WTC11 (cell line): ENCODE results near the gene NECAB3. TPM values are rescaled to one million over a fixed set of nuclear protein-coding genes. Genes with fewer than 3 reads are reported as not detected.
A peak's percentile ranks its signal among the peaks of the same experiment; 100 is the strongest.

Source experiments
- ATAC-seq: fragments of 200-7000 bp; cut with Tn5 transposase; 2 replicates; pipeline ENCODE4 v1.10.0; 2021; ENCODE audit warnings: mild to moderate bottlenecking, moderate library complexity
- CTCF ChIA-PET: fragments of 300-600 bp; sonication (Branson Sonifier 250); formaldehyde crosslinking; loops from one replicate; lab custom pipeline; 2021; ENCODE audit warnings: antibody characterized with exemption; lab: Charles Lee
- POLR2A ChIA-PET: fragments of 350-600 bp; sonication (Branson Sonifier 250); formaldehyde crosslinking; loops from one replicate; lab custom pipeline; 2021; ENCODE audit warnings: antibody characterized with exemption; lab: Charles Lee
- DNase-seq: peaks from one replicate; pipeline ENCODE4 v3.0.0; 2021; ENCODE audit warnings: low spot score
- H3K27ac Mint-ChIP-seq: 2 replicates; pipeline ENCODE4 v1.8.0; 2021; ENCODE audit warnings: mixed read lengths
- H3K27me3 Mint-ChIP-seq: 2 replicates; pipeline ENCODE4 v1.8.0; 2021; ENCODE audit warnings: low read depth, mild to moderate bottlenecking, moderate library complexity, mixed read lengths
- H3K36me3 Mint-ChIP-seq: 2 replicates; pipeline ENCODE4 v1.8.0; 2021; ENCODE audit warnings: mixed read lengths
- H3K4me1 Mint-ChIP-seq: 2 replicates; pipeline ENCODE4 v1.8.0; 2022; ENCODE audit warnings: mixed read lengths
- H3K4me3 Mint-ChIP-seq: 2 replicates; pipeline ENCODE4 v1.8.0; 2021; ENCODE audit warnings: mild to moderate bottlenecking, moderate library complexity, mixed read lengths
- H3K9me3 Mint-ChIP-seq: 2 replicates; pipeline ENCODE4 v1.8.0; 2021; ENCODE audit warnings: mixed read lengths
- CREM ChIP-seq: sonication (generic); formaldehyde crosslinking; IDR thresholded peaks from 2 replicates; pipeline ENCODE4 v1.8.1; 2022; ENCODE audit warnings: mild to moderate bottlenecking, missing genetic modification reagents, moderate library complexity
- GABPB1 ChIP-seq: sonication (generic); formaldehyde crosslinking; IDR thresholded peaks from 2 replicates; pipeline ENCODE4 v1.8.1; 2023; ENCODE audit warnings: mild to moderate bottlenecking, missing genetic modification reagents
- JAZF1 ChIP-seq: fragments of 250-450 bp; sonication (Bioruptor Pico); IDR thresholded peaks from 2 replicates; pipeline ENCODE4 v1.9.0; 2021; ENCODE audit warnings: moderate library complexity, mild to moderate bottlenecking, inconsistent platforms
- JUN ChIP-seq: sonication (generic); formaldehyde crosslinking; IDR thresholded peaks from 2 replicates; pipeline ENCODE4 v1.8.0; 2023; ENCODE audit warnings: mild to moderate bottlenecking, missing genetic modification reagents
- NFATC4 ChIP-seq: fragments of 250-450 bp; sonication (Bioruptor Pico); IDR thresholded peaks from 2 replicates; pipeline ENCODE4 v1.9.0; 2021; ENCODE audit warnings: mild to moderate bottlenecking
- TEAD1 ChIP-seq: sonication (generic); formaldehyde crosslinking; IDR thresholded peaks from 2 replicates; pipeline ENCODE4 v1.8.0; 2022; ENCODE audit warnings: mild to moderate bottlenecking, missing genetic modification reagents
- ZNF121 ChIP-seq: sonication (generic); formaldehyde crosslinking; IDR thresholded peaks from 2 replicates; pipeline ENCODE4 v1.8.0; 2023; ENCODE audit warnings: missing genetic modification reagents
- total RNA-seq: library from RNA; stranded (reverse); gene quantifications from 3 replicates; pipeline ENCODE4 v1.2.3, GENCODE V29; 2021
- TF ChIP-seq, protein P1 (sequence below): sonication (generic); formaldehyde crosslinking; IDR thresholded peaks from 2 replicates; pipeline ENCODE4 v1.8.0; 2022; ENCODE audit warnings: mild to moderate bottlenecking, missing genetic modification reagents
- TF ChIP-seq, protein P2 (sequence below): sonication (generic); formaldehyde crosslinking; IDR thresholded peaks from 2 replicates; pipeline ENCODE4 v1.8.1; 2023; ENCODE audit warnings: mild to moderate bottlenecking, missing genetic modification reagents, moderate library complexity
- TF ChIP-seq, protein P3 (sequence below): sonication (generic); formaldehyde crosslinking; IDR thresholded peaks from 2 replicates; pipeline ENCODE4 v1.8.0; 2022; ENCODE audit warnings: mild to moderate bottlenecking, missing genetic modification reagents
- TF ChIP-seq, protein P4 (sequence below): sonication (generic); formaldehyde crosslinking; IDR thresholded peaks from 2 replicates; pipeline ENCODE4 v1.8.0; 2023; ENCODE audit warnings: missing genetic modification reagents
- TF ChIP-seq, protein P5 (sequence below): fragments of 200-600 bp; IDR thresholded peaks from 2 replicates; pipeline ENCODE4 v1.8.0; 2022; ENCODE audit warnings: antibody characterized with exemption
- TF ChIP-seq, protein P6 (sequence below): fragments of 250-450 bp; sonication (Bioruptor Pico); IDR thresholded peaks from 2 replicates; pipeline ENCODE4 v2.1.2; 2022; ENCODE audit warnings: mild to moderate bottlenecking, moderate library complexity
- TF ChIP-seq, protein P7 (sequence below): fragments of 250-450 bp; sonication (Bioruptor Pico); IDR thresholded peaks from 2 replicates; pipeline ENCODE4 v1.9.0; 2021; ENCODE audit warnings: mild to moderate bottlenecking

NECAB3 gene
- total RNA-seq, 1 experiment from 2014 or later = 38.0 TPM

DNA sequence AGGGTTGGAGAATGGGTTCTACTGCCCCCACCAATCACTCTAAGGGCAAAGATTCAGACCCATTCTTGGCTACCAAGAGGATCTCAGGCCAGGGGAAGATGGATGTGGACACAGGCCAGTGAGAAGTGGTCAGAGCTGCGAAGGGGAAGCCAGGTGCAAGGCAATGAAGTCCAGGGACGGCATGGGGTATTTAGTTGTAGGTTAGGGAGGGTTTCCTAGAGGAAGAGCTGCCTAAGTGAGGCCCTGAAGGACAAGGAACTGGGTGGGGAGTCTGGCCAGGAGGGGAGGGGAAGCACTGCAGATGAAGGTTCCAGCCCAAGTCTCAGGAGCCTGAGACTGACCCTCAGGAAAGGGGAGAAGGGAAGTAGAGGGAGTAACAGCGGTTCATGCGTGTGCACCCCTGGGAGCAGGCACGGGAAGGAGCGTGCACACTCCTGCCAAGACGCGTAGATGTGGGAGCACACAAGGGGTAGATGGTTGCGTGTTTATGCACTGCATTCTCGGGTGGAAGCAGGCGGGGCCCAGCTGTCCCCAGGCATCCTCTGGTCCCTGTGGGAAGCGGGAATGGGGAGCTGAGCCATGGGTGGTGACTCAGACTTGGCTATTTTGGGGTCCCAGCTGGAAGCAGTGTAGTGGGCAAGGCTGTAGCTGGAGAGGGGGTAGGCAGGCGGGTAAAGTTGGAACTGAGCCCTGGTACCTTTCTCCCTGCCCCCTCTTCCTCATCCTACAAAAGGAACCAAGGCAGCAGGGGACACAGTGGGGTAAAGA is 4.2 kb downstream of the NECAB3 start:
- CTCF ChIA-PET = interaction anchor here (2.4 to 7.9 kb wide), 3 partner anchors 10 to 17 kb away, joined by 9 to 134 read pairs (median 24); no protein-coding TSS in a partner anchor
- POLR2A ChIA-PET = no interaction called here
- ATAC-seq = no peak
- no peak for DNase-seq
- Mint-ChIP-seq H3K4me3 (no peak overlapping the region), H3K9me3 (no peaks in the 10 kb centered on the region), H3K4me1 (peaks cover 32% of the 10 kb centered on the region), H3K27ac (0 out of 2 replicates have a peak overlapping the region, but pooled peaks have one; percentile 17), H3K27me3 (peaks cover 6% of the 10 kb centered on the region), H3K36me3 (peaks cover 5% of the 10 kb centered on the region; the same call in 1 of the 2 replicates)
- TF ChIP-seq ZNF121 (CRISPR knock-in tag) (no peak), NFATC4 (CRISPR knock-in tag) (no peak)
- TF ChIP-seq, protein P1, sequence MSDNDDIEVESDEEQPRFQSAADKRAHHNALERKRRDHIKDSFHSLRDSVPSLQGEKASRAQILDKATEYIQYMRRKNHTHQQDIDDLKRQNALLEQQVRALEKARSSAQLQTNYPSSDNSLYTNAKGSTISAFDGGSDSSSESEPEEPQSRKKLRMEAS (CRISPR knock-in tag) = no peak
- TF ChIP-seq, protein P2, sequence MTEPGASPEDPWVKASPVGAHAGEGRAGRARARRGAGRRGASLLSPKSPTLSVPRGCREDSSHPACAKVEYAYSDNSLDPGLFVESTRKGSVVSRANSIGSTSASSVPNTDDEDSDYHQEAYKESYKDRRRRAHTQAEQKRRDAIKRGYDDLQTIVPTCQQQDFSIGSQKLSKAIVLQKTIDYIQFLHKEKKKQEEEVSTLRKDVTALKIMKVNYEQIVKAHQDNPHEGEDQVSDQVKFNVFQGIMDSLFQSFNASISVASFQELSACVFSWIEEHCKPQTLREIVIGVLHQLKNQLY (CRISPR knock-in tag) = no peak
- TF ChIP-seq, protein P3, sequence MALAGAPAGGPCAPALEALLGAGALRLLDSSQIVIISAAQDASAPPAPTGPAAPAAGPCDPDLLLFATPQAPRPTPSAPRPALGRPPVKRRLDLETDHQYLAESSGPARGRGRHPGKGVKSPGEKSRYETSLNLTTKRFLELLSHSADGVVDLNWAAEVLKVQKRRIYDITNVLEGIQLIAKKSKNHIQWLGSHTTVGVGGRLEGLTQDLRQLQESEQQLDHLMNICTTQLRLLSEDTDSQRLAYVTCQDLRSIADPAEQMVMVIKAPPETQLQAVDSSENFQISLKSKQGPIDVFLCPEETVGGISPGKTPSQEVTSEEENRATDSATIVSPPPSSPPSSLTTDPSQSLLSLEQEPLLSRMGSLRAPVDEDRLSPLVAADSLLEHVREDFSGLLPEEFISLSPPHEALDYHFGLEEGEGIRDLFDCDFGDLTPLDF = no peak

DNA sequence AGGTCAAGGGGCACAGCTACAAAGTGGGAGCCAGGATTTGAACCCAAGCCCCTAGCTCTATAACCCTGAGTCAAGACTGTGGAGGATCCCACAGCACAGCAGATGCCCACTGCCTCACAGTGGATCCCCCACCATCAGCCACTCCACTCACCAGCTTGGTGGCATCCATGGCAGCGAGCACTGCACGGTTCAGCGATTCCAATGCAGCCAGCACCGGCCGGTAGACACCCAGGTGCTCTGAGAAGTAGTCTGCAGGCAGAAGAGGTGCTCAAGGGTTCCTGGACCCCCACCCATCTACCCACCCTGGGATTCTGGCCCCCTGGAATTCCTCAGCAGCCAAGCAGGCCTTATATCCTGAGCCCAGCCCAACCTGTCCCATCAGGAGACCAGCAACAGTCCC is 5.0 kb downstream of the NECAB3 start:
- TF ChIP-seq, protein P4, sequence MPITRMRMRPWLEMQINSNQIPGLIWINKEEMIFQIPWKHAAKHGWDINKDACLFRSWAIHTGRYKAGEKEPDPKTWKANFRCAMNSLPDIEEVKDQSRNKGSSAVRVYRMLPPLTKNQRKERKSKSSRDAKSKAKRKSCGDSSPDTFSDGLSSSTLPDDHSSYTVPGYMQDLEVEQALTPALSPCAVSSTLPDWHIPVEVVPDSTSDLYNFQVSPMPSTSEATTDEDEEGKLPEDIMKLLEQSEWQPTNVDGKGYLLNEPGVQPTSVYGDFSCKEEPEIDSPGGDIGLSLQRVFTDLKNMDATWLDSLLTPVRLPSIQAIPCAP (CRISPR knock-in tag) = no peak
- no peak for TF ChIP-seq GABPB1 (CRISPR knock-in tag)
- TF ChIP-seq, protein P5, sequence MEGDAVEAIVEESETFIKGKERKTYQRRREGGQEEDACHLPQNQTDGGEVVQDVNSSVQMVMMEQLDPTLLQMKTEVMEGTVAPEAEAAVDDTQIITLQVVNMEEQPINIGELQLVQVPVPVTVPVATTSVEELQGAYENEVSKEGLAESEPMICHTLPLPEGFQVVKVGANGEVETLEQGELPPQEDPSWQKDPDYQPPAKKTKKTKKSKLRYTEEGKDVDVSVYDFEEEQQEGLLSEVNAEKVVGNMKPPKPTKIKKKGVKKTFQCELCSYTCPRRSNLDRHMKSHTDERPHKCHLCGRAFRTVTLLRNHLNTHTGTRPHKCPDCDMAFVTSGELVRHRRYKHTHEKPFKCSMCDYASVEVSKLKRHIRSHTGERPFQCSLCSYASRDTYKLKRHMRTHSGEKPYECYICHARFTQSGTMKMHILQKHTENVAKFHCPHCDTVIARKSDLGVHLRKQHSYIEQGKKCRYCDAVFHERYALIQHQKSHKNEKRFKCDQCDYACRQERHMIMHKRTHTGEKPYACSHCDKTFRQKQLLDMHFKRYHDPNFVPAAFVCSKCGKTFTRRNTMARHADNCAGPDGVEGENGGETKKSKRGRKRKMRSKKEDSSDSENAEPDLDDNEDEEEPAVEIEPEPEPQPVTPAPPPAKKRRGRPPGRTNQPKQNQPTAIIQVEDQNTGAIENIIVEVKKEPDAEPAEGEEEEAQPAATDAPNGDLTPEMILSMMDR = no peak
- TF ChIP-seq, protein P6, sequence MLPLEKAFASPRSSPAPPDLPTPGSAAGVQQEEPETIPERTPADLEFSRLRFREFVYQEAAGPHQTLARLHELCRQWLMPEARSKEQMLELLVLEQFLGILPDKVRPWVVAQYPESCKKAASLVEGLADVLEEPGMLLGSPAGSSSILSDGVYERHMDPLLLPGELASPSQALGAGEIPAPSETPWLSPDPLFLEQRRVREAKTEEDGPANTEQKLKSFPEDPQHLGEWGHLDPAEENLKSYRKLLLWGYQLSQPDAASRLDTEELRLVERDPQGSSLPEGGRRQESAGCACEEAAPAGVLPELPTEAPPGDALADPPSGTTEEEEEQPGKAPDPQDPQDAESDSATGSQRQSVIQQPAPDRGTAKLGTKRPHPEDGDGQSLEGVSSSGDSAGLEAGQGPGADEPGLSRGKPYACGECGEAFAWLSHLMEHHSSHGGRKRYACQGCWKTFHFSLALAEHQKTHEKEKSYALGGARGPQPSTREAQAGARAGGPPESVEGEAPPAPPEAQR (CRISPR knock-in tag) = no peak
- no peak for TF ChIP-seq JUN (CRISPR knock-in tag)
- TF ChIP-seq, protein P7, sequence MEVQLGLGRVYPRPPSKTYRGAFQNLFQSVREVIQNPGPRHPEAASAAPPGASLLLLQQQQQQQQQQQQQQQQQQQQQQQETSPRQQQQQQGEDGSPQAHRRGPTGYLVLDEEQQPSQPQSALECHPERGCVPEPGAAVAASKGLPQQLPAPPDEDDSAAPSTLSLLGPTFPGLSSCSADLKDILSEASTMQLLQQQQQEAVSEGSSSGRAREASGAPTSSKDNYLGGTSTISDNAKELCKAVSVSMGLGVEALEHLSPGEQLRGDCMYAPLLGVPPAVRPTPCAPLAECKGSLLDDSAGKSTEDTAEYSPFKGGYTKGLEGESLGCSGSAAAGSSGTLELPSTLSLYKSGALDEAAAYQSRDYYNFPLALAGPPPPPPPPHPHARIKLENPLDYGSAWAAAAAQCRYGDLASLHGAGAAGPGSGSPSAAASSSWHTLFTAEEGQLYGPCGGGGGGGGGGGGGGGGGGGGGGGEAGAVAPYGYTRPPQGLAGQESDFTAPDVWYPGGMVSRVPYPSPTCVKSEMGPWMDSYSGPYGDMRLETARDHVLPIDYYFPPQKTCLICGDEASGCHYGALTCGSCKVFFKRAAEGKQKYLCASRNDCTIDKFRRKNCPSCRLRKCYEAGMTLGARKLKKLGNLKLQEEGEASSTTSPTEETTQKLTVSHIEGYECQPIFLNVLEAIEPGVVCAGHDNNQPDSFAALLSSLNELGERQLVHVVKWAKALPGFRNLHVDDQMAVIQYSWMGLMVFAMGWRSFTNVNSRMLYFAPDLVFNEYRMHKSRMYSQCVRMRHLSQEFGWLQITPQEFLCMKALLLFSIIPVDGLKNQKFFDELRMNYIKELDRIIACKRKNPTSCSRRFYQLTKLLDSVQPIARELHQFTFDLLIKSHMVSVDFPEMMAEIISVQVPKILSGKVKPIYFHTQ = no peak
- TF ChIP-seq JAZF1 (CRISPR knock-in tag) = no peak
- no peak for TF ChIP-seq CREM (CRISPR knock-in tag)
- no peak for TF ChIP-seq TEAD1 (CRISPR knock-in tag)
- TF ChIP-seq, all 79 proteins: peak for 0
- Mint-ChIP-seq H3K4me1 (peaks cover 37% of the 10 kb centered on the region), H3K27ac (no peak overlapping the region), H3K9me3 (no peaks in the 10 kb centered on the region), H3K36me3 (peaks cover 5% of the 10 kb centered on the region; the same call in 1 of the 2 replicates), H3K4me3 (no peak overlapping the region), H3K27me3 (peaks cover 14% of the 10 kb centered on the region)
- DNase-seq = no peak
- ATAC-seq = no peak
- ChIA-PET CTCF (interaction anchor here (3.1 to 7.9 kb wide), 2 partner anchors 10 to 16 kb away, joined by 24 to 134 read pairs; no protein-coding TSS in a partner anchor), POLR2A (interaction anchor here (3.4 kb wide), 1 partner anchor 14 kb away, joined by 24 read pairs; no protein-coding TSS in a partner anchor)
